RPMI7951 (cell line): Measurements from ENCODE around the gene HARS2. TPM values are rescaled to one million over a fixed set of nuclear protein-coding genes. Genes with fewer than 3 reads are reported as not detected.
A peak's percentile ranks its signal among the peaks of the same experiment; 100 is the strongest.
"Not testable (repeated sequence)": the region's sequence is repeated elsewhere in the genome, so short reads cannot be mapped to it uniquely, and the experiment has no call there.

Source experiments
- DNase-seq: peaks from one replicate; pipeline ENCODE4 v3.0.0-alpha.2; 2012; ENCODE audit warnings: low read depth
- total RNA-seq: library from RNA; depleted of rRNA; stranded (reverse); fragments of >200 nt; shearing (Covaris generic); gene quantifications from 2 replicates; pipeline ENCODE4 v1.2.3, GENCODE V29; 2014; rRNA removed

HARS2 gene
- total RNA-seq, 1 experiment from 2014 or later = 22.6 TPM

GRCh38 chr5:140700177-140701144, 9.2 kb downstream of the HARS2 start, which contains the start of gene ZMAT2:
ZMAT2 (plus strand) TSS chr5:140700447; CDS start chr5:140700461, 14 bp downstream.
- DNase-seq = peak; percentile 97

- DNase-seq = no peak
Measured at GRCh38 chr5:140707812-140708211, 16.6 kb downstream of the HARS2 start.

- not testable (repeated sequence) for DNase-seq
Measured at GRCh38 chr5:140708787-140709186, 17.5 kb downstream of the HARS2 start.

GRCh38 chr5:140710899-140711552, 19.8 kb downstream of the HARS2 start:
- DNase-seq = peak; percentile 96

GRCh38 chr5:140711794-140712193, 20.5 kb downstream of the HARS2 start:
- no peak for DNase-seq

- DNase-seq = no peak
Measured at GRCh38 chr5:140713562-140714094, 22.4 kb downstream of the HARS2 start.

- DNase-seq = not testable (repeated sequence)
Measured at GRCh38 chr5:140716238-140716637, 25.0 kb downstream of the HARS2 start.

GRCh38 chr5:140718266-140718592, 27.0 kb downstream of the HARS2 start:
- no peak for DNase-seq

- DNase-seq = peak; percentile 35
Measured at GRCh38 chr5:140720738-140721137, 29.5 kb downstream of the HARS2 start.

GRCh38 chr5:140721395-140721794, 30.1 kb downstream of the HARS2 start:
- DNase-seq = peak; percentile 27

GRCh38 chr5:140725799-140726471, 34.7 kb downstream of the HARS2 start:
- DNase-seq = peak; percentile 95

- no peak for DNase-seq
Measured at GRCh38 chr5:140733098-140733497, 41.8 kb downstream of the HARS2 start.

GRCh38 chr5:140734354-140734753, 43.1 kb downstream of the HARS2 start:
- peak; percentile 47 for DNase-seq

GRCh38 chr5:140737486-140737885, 46.2 kb downstream of the HARS2 start:
- no peak for DNase-seq

GRCh38 chr5:140741967-140742366, 50.7 kb downstream of the HARS2 start:
- DNase-seq = no peak

Other genes starting within 250 kb of the HARS2 start
- not detected in 2 replicates for gene EIF4EBP3, start 143.8 kb upstream of the HARS2 start, total RNA-seq
- 47.7 and 57.1 TPM in 2 replicates for gene SRA1, start 134.0 kb upstream of the HARS2 start, total RNA-seq
- 2.3 and 5.0 TPM in 2 replicates for gene APBB3, start 126.9 kb upstream of the HARS2 start, total RNA-seq
- 20.8 and 23.7 TPM in 2 replicates for gene SLC35A4, start 126.6 kb upstream of the HARS2 start, total RNA-seq
- gene CD14, start 58.3 kb upstream of the HARS2 start, total RNA-seq = 0.20 and 0.96 TPM in 2 replicates
- 6.8 and 9.2 TPM in 2 replicates for gene TMCO6, start 52.0 kb upstream of the HARS2 start, total RNA-seq
- 106 and 116 TPM in 2 replicates for gene NDUFA2, start 43.8 kb upstream of the HARS2 start, total RNA-seq
- 93.8 and 130 TPM in 2 replicates for gene IK, start 43.6 kb upstream of the HARS2 start, total RNA-seq
- 11.2 and 15.4 TPM in 2 replicates for gene WDR55, start 26.6 kb upstream of the HARS2 start, total RNA-seq
- 0.10 and 0.12 TPM in 2 replicates for gene DND1, start 17.9 kb upstream of the HARS2 start, total RNA-seq
- 52.0 and 62.3 TPM in 2 replicates for gene HARS1, start 85 bp upstream of the HARS2 start, total RNA-seq
- 44.6 and 45.5 TPM in 2 replicates for gene ZMAT2, start 9.0 kb downstream of the HARS2 start, total RNA-seq
- under 0.01 TPM in 1 of 2 replicates, not detected in the other for gene PCDHA1, start 94.7 kb downstream of the HARS2 start, total RNA-seq
- gene PCDHA2, start 103.4 kb downstream of the HARS2 start, total RNA-seq = not detected in 2 replicates
- not detected in 2 replicates for gene PCDHA3, start 109.6 kb downstream of the HARS2 start, total RNA-seq
- gene PCDHA4, start 115.6 kb downstream of the HARS2 start, total RNA-seq = under 0.01 and 0.12 TPM in 2 replicates
- gene PCDHA5, start 130.2 kb downstream of the HARS2 start, total RNA-seq = 0.12 TPM in 1 of 2 replicates, not detected in the other
- gene PCDHA6, start 136.5 kb downstream of the HARS2 start, total RNA-seq = 0.10 and 0.12 TPM in 2 replicates
- 0.88 and 1.1 TPM in 2 replicates for gene PCDHA7, start 142.8 kb downstream of the HARS2 start, total RNA-seq
- 0.10 and 0.12 TPM in 2 replicates for gene PCDHA8, start 149.7 kb downstream of the HARS2 start, total RNA-seq
- not detected in 2 replicates for gene PCDHA9, start 156.9 kb downstream of the HARS2 start, total RNA-seq
- not detected in 2 replicates for gene PCDHA10, start 164.4 kb downstream of the HARS2 start, total RNA-seq
- not detected in 2 replicates for gene PCDHA11, start 177.5 kb downstream of the HARS2 start, total RNA-seq
- gene PCDHA12, start 183.9 kb downstream of the HARS2 start, total RNA-seq = not detected in 2 replicates
- gene PCDHA13, start 190.7 kb downstream of the HARS2 start, total RNA-seq = not detected in 2 replicates
- not detected in 2 replicates for gene PCDHAC1, start 234.8 kb downstream of the HARS2 start, total RNA-seq